AG10803 (cell line): ENCODE data around the gene HEATR9.
A peak's percentile ranks its signal among the peaks of the same experiment; 100 is the strongest.

Experiments used
- DNase-seq: peaks from one replicate; pipeline ENCODE4 v3.0.0; 2010; ENCODE audit warnings: low read depth
- H3K4me3 ChIP-seq: 2 replicates; pipeline ENCODE4 v1.5.1; 2011; ENCODE audit warnings: mild to moderate bottlenecking, low read length, control low read depth
- CTCF ChIP-seq: conservative IDR thresholded peaks from 2 replicates; pipeline ENCODE4 v1.5.1; 2011; ENCODE audit warnings: mild to moderate bottlenecking, low read length, control low read depth, inconsistent platforms

HEATR9 gene

GRCh38 chr17:35894206-35894605 lies 25.5 kb upstream of the HEATR9 start:
- no peak for DNase-seq
- no peak for TF ChIP-seq CTCF
- H3K4me3 ChIP-seq: no peak overlapping the region

DNA sequence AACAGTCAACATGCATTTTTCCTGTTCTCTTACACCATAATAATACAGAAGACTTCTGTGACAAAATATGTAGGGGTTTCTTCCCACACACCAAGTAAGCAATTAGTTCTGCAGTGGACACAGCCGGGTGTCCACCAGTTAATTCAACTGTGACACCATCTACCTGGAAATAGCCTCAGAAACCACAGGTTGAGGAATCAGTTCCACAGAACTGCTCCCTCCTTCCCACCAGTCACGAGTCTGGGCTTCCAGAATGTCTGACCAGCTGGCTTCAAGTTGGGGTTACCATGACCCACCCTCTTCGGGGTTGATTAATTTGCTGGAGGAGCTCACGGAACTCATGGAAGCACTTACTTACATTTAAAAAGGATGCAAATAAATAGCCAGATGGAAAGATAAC lies 25.1 kb upstream of the HEATR9 start:
- H3K4me3 ChIP-seq: no peak overlapping the region
- no peak for DNase-seq
- TF ChIP-seq CTCF: no peak

GRCh38 chr17:35892091-35893035 lies 23.7 kb upstream of the HEATR9 start:
- no peak for DNase-seq
- TF ChIP-seq CTCF: no peak
- H3K4me3 ChIP-seq: no peak overlapping the region

GRCh38 chr17:35891269-35891668 lies 22.6 kb upstream of the HEATR9 start:
- no peak overlapping the region for H3K4me3 ChIP-seq
- no peak for DNase-seq
- TF ChIP-seq CTCF: no peak

GRCh38 chr17:35890774-35891155 lies 22.1 kb upstream of the HEATR9 start:
- no peak for TF ChIP-seq CTCF
- no peak for DNase-seq
- H3K4me3 ChIP-seq: no peak overlapping the region

DNA sequence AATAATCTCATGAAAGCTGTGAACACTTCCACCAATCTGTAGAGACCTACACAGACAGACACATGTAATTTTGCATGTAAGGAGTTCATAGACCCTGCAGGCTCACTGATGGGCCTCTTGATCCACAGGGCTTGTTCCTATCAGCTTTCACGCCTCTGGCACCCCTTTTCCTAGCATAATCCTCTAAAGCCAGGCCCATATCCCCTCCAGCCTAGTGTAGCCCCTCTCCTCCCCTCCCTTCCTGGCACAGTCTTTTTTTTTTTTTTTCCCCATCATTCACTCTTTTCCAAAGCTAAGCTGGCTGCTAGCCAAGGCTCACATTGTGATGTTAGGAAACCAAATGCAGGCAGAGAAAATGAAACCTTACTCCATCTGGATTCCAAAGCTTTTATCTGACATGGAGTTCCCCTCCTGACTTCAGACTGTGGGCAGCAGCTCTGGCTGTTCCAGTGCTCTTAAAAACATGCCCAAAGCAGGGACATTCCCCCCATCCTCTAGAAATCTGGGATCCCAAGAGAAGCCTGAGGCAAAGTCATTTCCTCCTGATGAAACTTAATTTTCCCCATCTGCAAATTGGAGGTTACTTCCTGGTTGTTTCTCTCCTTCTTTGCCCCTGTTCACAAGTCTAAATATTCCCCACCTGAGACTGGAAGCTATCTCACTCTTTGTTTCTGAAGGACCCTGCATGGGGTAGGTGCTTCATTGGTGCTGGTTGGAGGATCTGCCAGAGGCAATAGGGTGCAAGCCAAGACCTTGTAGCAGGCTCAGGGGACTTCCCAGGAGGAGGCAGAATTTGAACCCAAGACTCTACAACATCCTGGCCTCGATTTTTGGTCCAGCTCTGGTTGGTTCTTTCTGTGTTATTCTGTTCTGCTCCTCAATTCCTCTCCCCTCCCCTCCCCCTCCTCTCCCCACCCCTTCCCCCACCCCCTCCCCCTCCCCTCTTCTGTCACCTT lies 21.4 kb upstream of the HEATR9 start:
- no peak overlapping the region for H3K4me3 ChIP-seq
- peak; percentile 15 for DNase-seq
- no peak for TF ChIP-seq CTCF
